ENCODE measurements around the gene HARS1. TPM values are rescaled to one million over a fixed set of nuclear protein-coding genes. Genes with fewer than 3 reads are reported as not detected.
"Not testable (repeated sequence)": the region's sequence is repeated elsewhere in the genome, so short reads cannot be mapped to it uniquely, and the experiment has no call there.

The HARS1 gene
- total RNA-seq, 2 experiments from 2014 or later: 100 to 101 TPM

- ChIA-PET POLR2A (no interaction called here), CTCF (no interaction called here)
Measured at GRCh38 chr5:140694276-140694675, 3.1 kb upstream of the HARS1 start.

GRCh38 chr5:140690376-140690932, 716 bp downstream of the HARS1 start:
- ChIA-PET POLR2A (interaction anchor here (0.8 to 1.9 kb wide), 10 partner anchors 8 to 129 kb away, joined by 3 to 13 read pairs (median 4); partner anchors contain the start of genes APBB3, IK, NDUFA2 and SLC35A4), CTCF (interaction anchor here (1.3 kb wide), 1 partner anchor 58 kb away, joined by 3 read pairs; no protein-coding TSS in a partner anchor)

- CTCF ChIA-PET: no interaction called here
- POLR2A ChIA-PET: interaction anchor here (1.2 kb wide), 1 partner anchor 12 kb away, joined by 3 read pairs; the partner anchor contains the start of genes HARS1 and HARS2
Measured at GRCh38 chr5:140678993-140679392, 12.2 kb downstream of the HARS1 start.

- POLR2A ChIA-PET: interaction anchor here (0.6 to 1.2 kb wide), 2 partner anchors 8 to 13 kb away, joined by 3 to 8 read pairs; partner anchors contain the start of genes HARS1 and HARS2
- CTCF ChIA-PET: no interaction called here
Measured at GRCh38 chr5:140677947-140678346, 13.2 kb downstream of the HARS1 start.

- ChIA-PET CTCF (interaction anchor here (0.6 to 1.1 kb wide), 2 partner anchors 268 to 1473 kb away, joined by 3 read pairs; no protein-coding TSS in a partner anchor), POLR2A (interaction anchor here (0.7 kb wide), 1 partner anchor 115 kb away, joined by 3 read pairs; no protein-coding TSS in a partner anchor)
Measured at GRCh38 chr5:140674629-140675028, 16.5 kb downstream of the HARS1 start.

GRCh38 chr5:140674211-140674610, 17.0 kb downstream of the HARS1 start:
- CTCF ChIA-PET: interaction anchor here (1.1 kb wide), 1 partner anchor 268 kb away, joined by 3 read pairs; no protein-coding TSS in a partner anchor
- POLR2A ChIA-PET: no interaction called here

GRCh38 chr5:140673187-140673976, 17.8 kb downstream of the HARS1 start, which contains the start of gene DND1:
DND1 (minus strand) TSS chr5:140673576; CDS start chr5:140673542, 34 bp downstream.
- ChIA-PET CTCF (no interaction called here), POLR2A (no interaction called here)

- CTCF ChIA-PET: interaction anchor here (0.6 kb wide), 1 partner anchor 78 kb away, joined by 5 read pairs; no protein-coding TSS in a partner anchor
- POLR2A ChIA-PET: interaction anchor here (1.2 kb wide), 1 partner anchor 26 kb away, joined by 3 read pairs; no protein-coding TSS in a partner anchor
Measured at GRCh38 chr5:140672455-140673186, 18.5 kb downstream of the HARS1 start.

- ChIA-PET CTCF (interaction anchor here (0.6 kb wide), 1 partner anchor 79 kb away, joined by 5 read pairs; no protein-coding TSS in a partner anchor), POLR2A (interaction anchor here (0.6 to 1.2 kb wide), 2 partner anchors 24 to 25 kb away, joined by 3 to 4 read pairs; partner anchors contain the start of genes IK and NDUFA2)
Measured at GRCh38 chr5:140671472-140672125, 19.6 kb downstream of the HARS1 start.

GRCh38 chr5:140671035-140671434, 20.1 kb downstream of the HARS1 start:
- POLR2A ChIA-PET: interaction anchor here (0.6 kb wide), 1 partner anchor 23 kb away, joined by 4 read pairs; the partner anchor contains the start of genes IK and NDUFA2
- CTCF ChIA-PET: not testable (repeated sequence)

- CTCF ChIA-PET: interaction anchor here (3.2 kb wide), 1 partner anchor 17 kb away, joined by 12 read pairs; the partner anchor contains the start of genes IK and NDUFA2
- POLR2A ChIA-PET: interaction anchor here (1.0 to 1.8 kb wide), 3 partner anchors 10 to 116 kb away, joined by 3 to 7 read pairs (median 3); partner anchors contain the start of genes IK and NDUFA2
Measured at GRCh38 chr5:140664359-140665119, 26.6 kb downstream of the HARS1 start, which contains the start of gene WDR55. WDR55 (plus strand) TSS chr5:140664904; CDS start chr5:140664913, 9 bp downstream.

- CTCF ChIA-PET: interaction anchor here (3.2 kb wide), 1 partner anchor 16 kb away, joined by 12 read pairs; the partner anchor contains the start of genes IK and NDUFA2
- POLR2A ChIA-PET: interaction anchor here (1.0 to 1.8 kb wide), 3 partner anchors 10 to 115 kb away, joined by 3 to 7 read pairs (median 3); partner anchors contain the start of genes IK and NDUFA2
Measured at GRCh38 chr5:140664030-140664358, 27.2 kb downstream of the HARS1 start.

GRCh38 chr5:140660371-140660770, 30.8 kb downstream of the HARS1 start:
- CTCF ChIA-PET, POLR2A ChIA-PET: not testable (repeated sequence)

- ChIA-PET POLR2A (no interaction called here), CTCF (no interaction called here)
Measured at GRCh38 chr5:140658870-140659269, 32.3 kb downstream of the HARS1 start.

- CTCF ChIA-PET: interaction anchor here (0.7 to 2.1 kb wide), 5 partner anchors 8 to 920 kb away, joined by 3 to 12 read pairs (median 4); partner anchors contain the start of gene WDR55
- POLR2A ChIA-PET: interaction anchor here (0.7 to 1.4 kb wide), 14 partner anchors 8 to 304 kb away, joined by 3 to 7 read pairs (median 4); partner anchors contain the start of genes ANKHD1, APBB3, SLC35A4 and SRA1
Measured at GRCh38 chr5:140647042-140647419, 44.1 kb downstream of the HARS1 start.

- ChIA-PET CTCF (interaction anchor here (1.0 kb wide), 1 partner anchor 57 kb away, joined by 3 read pairs; the partner anchor contains the start of gene ZMAT2), POLR2A (interaction anchor here (1.2 kb wide), 1 partner anchor 48 kb away, joined by 4 read pairs; the partner anchor contains the start of genes HARS1 and HARS2)
Measured at GRCh38 chr5:140642718-140643117, 48.5 kb downstream of the HARS1 start.

GRCh38 chr5:140641716-140642115, 49.5 kb downstream of the HARS1 start:
- ChIA-PET CTCF (no interaction called here), POLR2A (interaction anchor here (1.2 kb wide), 1 partner anchor 49 kb away, joined by 4 read pairs; the partner anchor contains the start of genes HARS1 and HARS2)
